Gastroesophageal sphincter (tissue), 2 donors: ENCODE measurements around the gene AK5.

Experiments used
- POLR2A ChIP-seq, 2 donors: fragments of 450-650 bp; IDR thresholded peaks; one replicate each; pipeline ENCODE4 v1.6.1; 2017; ENCODE audit warnings: antibody characterized with exemption in 2 of 2, mild to moderate bottlenecking in 2 of 2, moderate library complexity in 1 of 2
- POLR2AphosphoS5 ChIP-seq: sonication (generic); formaldehyde crosslinking; IDR thresholded peaks from one replicate; pipeline ENCODE4 v1.6.1; 2017; ENCODE audit warnings: antibody characterized with exemption

DNA sequence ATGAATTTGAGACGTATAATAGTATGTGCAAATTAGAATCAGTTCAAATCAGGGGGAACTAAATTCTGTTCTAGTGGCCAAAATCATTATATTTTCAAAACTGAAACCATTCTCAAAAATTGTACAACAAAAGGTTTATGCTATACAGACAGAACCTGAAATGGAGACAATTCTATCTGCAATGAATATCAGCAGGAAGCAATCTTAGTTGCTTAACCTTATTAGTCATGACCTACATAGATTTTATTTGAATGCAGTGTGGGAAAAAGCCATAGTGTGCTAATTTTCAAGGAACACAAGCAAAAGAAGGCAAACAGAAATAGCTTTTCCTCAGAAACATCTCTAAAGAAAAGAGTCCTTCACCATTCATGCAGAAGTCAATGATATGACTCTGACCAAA, 6.5 kb downstream of the AK5 start:
- TF ChIP-seq POLR2A (IDR thresholded peaks at IDR 0.05) (no peak), POLR2AphosphoS5 (no peak)
